Prostate gland (tissue), 2 donors: ENCODE results near the gene FADS2. TPM values are rescaled to one million over a fixed set of nuclear protein-coding genes. Genes with fewer than 3 reads are reported as not detected.

Experiments used
- DNase-seq: peaks from one replicate; pipeline ENCODE4 v3.0.0-alpha.2; 2019; ENCODE audit warnings: low spot score
- H3K27ac ChIP-seq, 2 donors: fragments of 200-600 bp; sonication (generic); 2 replicates each; pipeline ENCODE4 v1.5.1; 2017 to 2019
- H3K27me3 ChIP-seq: fragments of 200-600 bp; sonication (generic); replicated peaks from 2 replicates; pipeline ENCODE4 v1.5.1; 2019; ENCODE audit not compliant: insufficient read depth
- H3K36me3 ChIP-seq, 2 donors: fragments of 200-600 bp; sonication (generic); 1 replicate in 1 of 2; 2 replicates in 1 of 2; pipeline versions ENCODE4 v1.5.1 to v1.8.1; 2017 to 2019
- H3K4me1 ChIP-seq: fragments of 200-600 bp; sonication (generic); replicated peaks from 2 replicates; pipeline ENCODE4 v1.5.1; 2019
- H3K4me3 ChIP-seq, 2 donors: fragments of 200-600 bp; sonication (generic); 2 replicates each; pipeline ENCODE4 v1.5.1; 2017 to 2019
- H3K9me3 ChIP-seq: fragments of 200-600 bp; sonication (generic); 2 replicates; pipeline ENCODE4 v1.5.1; 2017
- CTCF ChIP-seq, 4 experiments: fragments of 200-600 bp in 2 of 4; fragments of 450-650 bp in 2 of 4; sonication (generic) in 2 of 4; IDR thresholded peaks; 1 replicate in 3 of 4; 2 replicates in 1 of 4; pipeline ENCODE4 v1.5.1; 2016 to 2019; ENCODE audit warnings: antibody characterized with exemption in 4 of 4, mild to moderate bottlenecking in 2 of 4, moderate library complexity in 2 of 4
- POLR2A ChIP-seq: fragments of 450-650 bp; IDR thresholded peaks from one replicate; pipeline ENCODE4 v1.6.1; 2016; ENCODE audit warnings: antibody characterized with exemption, mild to moderate bottlenecking
- POLR2AphosphoS5 ChIP-seq: sonication (generic); formaldehyde crosslinking; IDR thresholded peaks from one replicate; pipeline ENCODE4 v1.6.1; 2017; ENCODE audit warnings: antibody characterized with exemption
- WGBS: methylation state at CpG from one replicate; pipeline ENCODE4 v1.1.5; 2018; 5-methylcytosine and 5-hydroxymethylcytosine counted together
- intact Hi-C: fragments of 100-400 bp; cut with DNase I; formaldehyde crosslinking; loops from one replicate; pipeline ENCODE4 v1.14.2; 2022
- total RNA-seq, 2 donors: library from RNA; depleted of rRNA; stranded (reverse); fragments of >200 nt; gene quantifications; one replicate each; pipeline ENCODE4 v1.1.0, GENCODE V29; 2016

FADS2 gene
- total RNA-seq: 100 to 1,000 TPM in 1 of 2 donors, 10 to 100 TPM in 1; 67.5 to 213 TPM

DNA sequence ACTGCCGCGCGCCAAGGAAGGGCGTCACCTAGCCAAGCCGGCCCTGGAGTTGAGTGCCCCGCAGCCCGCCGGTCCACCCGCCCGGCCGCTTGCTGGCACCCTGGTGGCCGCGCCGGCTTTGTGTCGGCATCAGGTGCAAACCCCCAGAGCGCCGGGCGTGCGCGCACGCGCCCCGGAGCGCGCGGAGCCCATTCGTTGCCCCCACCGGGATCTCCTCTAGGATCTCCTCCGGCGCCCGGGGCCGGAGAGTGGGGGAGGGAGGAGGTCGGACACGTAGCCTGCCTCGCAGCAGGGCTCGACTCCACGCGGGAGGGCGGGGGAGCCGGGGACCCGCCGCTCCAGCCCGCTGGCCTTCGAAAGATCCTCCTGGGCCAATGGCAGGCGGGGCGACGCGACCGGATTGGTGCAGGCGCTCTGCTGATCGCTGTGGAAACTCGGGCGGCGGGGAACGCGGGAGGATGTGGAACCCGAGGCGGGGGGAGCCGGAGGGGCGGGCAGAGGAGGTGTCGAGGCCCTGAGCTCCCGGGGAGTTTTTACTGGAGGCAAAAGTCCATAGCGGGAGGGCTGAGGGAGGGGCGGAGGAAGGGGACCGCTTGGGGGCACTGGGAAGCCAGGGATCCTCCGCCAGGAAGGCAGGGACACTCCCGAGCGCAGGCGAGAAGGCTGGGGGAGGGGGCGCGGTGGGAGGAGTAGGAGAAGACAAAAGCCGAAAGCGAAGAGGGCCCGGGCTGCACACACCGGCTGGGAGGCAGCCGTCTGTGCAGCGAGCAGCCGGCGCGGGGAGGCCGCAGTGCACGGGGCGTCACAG, at the start of gene FADS2:
Gene FADS2, plus strand, starts transcription at position 730 of the 808 bp plus-strand sequence. CDS start 91 bp downstream, outside the sequence.
- Histone ChIP-seq H3K9me3 (no peaks in the 10 kb centered on the region), H3K4me1 (peaks cover 12% of the 10 kb centered on the region), H3K36me3 (no peaks in the 10 kb centered on the region), H3K27ac (peak within 1 kb of the TSS; percentile 77 to 86), H3K4me3 (peak within 1 kb of the TSS; percentile 44 to 71), H3K27me3 (no peaks in the 10 kb centered on the region)
- TF ChIP-seq POLR2AphosphoS5 (peak; percentile 72), CTCF (IDR thresholded peaks at IDR 0.05) (no peak), POLR2A (peak; percentile 22)
- peak; percentile 84 for DNase-seq
- WGBS: 1% methylated on average over 45 of the region's 83 CpGs
- intact Hi-C loops: no loop called here

DNA sequence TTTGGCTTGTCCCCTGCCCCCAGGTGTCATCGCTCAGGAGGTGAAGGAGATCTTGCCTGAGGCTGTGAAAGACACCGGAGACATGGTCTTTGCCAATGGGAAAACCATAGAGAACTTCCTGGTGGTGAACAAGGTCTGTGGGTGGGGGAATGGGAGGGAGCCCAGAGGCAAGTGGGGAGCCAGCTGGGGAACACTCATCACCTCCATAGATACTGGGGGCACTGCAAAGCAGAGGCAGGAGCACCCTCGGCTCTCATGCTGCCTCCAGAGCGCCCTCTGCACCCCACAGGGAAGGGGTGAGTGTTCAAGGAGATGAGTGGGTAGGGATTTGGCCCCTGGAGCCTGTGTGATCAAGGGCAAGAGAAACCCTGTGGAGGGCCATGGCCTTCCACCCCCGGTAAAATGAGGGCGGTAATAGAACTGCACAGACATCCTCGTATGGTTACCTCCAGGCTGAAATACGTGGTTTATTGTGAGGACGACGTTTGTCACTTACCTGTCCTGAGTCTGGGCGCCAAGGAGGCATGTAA, 49.7 kb upstream of the FADS2 start:
- H3K4me3 ChIP-seq: no peak overlapping the region
- 78% methylated on average over 11 of the region's 11 CpGs for WGBS
- no peaks in the 10 kb centered on the region for H3K27me3 ChIP-seq
- no peaks in the 10 kb centered on the region for H3K4me1 ChIP-seq
- no peaks in the 10 kb centered on the region for H3K36me3 ChIP-seq
- no peak for TF ChIP-seq POLR2AphosphoS5
- H3K9me3 ChIP-seq: no peaks in the 10 kb centered on the region
- no peak overlapping the region for H3K27ac ChIP-seq
- DNase-seq: no peak
- intact Hi-C loops: no loop called here

- Histone ChIP-seq H3K9me3 (no peaks in the 10 kb centered on the region), H3K4me1 (no peaks in the 10 kb centered on the region), H3K27ac (no peak overlapping the region), H3K27me3 (no peaks in the 10 kb centered on the region), H3K36me3 (no peaks in the 10 kb centered on the region), H3K4me3 (no peak overlapping the region)
- TF ChIP-seq CTCF (IDR thresholded peaks at IDR 0.05): no peak
- TF ChIP-seq POLR2A: no peak
- TF ChIP-seq POLR2AphosphoS5: no peak
- DNase-seq: no peak
- 82% methylated on average over 23 of the region's 24 CpGs for WGBS
- intact Hi-C loops: no loop called here
These were observed 49.0 kb upstream of the FADS2 start for GRCh38 chr11:61778920-61779650.

GRCh38 chr11:61779666-61780525, 48.2 kb upstream of the FADS2 start:
- WGBS: 90% methylated on average over 14 of the region's 14 CpGs
- Histone ChIP-seq H3K36me3 (no peaks in the 10 kb centered on the region), H3K4me3 (no peak overlapping the region), H3K27me3 (no peaks in the 10 kb centered on the region), H3K27ac (no peak overlapping the region), H3K9me3 (no peaks in the 10 kb centered on the region), H3K4me1 (no peaks in the 10 kb centered on the region)
- TF ChIP-seq CTCF (IDR thresholded peaks at IDR 0.05) (no peak), POLR2A (no peak), POLR2AphosphoS5 (no peak)
- intact Hi-C loops: no loop called here
- no peak for DNase-seq
